ENCODE data around the gene RALGDS. TPM values are rescaled to one million over a fixed set of nuclear protein-coding genes. Genes with fewer than 3 reads are reported as not detected.
"Not testable (repeated sequence)": the region's sequence is repeated elsewhere in the genome, so short reads cannot be mapped to it uniquely, and the experiment has no call there.

RALGDS gene
- total RNA-seq, 4 donors from 2014 or later: 14.1 to 67.9 (median 30.3) TPM

GRCh38 chr9:133075925-133076630 is 45.0 kb downstream of the RALGDS start:
- Histone ChIP-seq H3K27ac (no peak overlapping the region), H3K4me3 (no peak overlapping the region), H3K27me3 (no peaks in the 10 kb centered on the region), H3K4me1 (no peaks in the 10 kb centered on the region), H3K36me3 (no peaks in the 10 kb centered on the region), H3K9me3 (no peaks in the 10 kb centered on the region)
- intact Hi-C loops (cut with DNase I; ENCODE audit: low total_unique reads): no loop called here
- DNase-seq: no peak
- TF ChIP-seq POLR2A (IDR thresholded peaks at IDR 0.05) (no peak), CTCF (IDR thresholded peaks at IDR 0.05) (no peak)

GRCh38 chr9:133074111-133074651 is 46.9 kb downstream of the RALGDS start:
- no peaks in the 10 kb centered on the region for H3K36me3 ChIP-seq

GRCh38 chr9:133073086-133074014 is 47.7 kb downstream of the RALGDS start:
- no peaks in the 10 kb centered on the region for H3K36me3 ChIP-seq
- no peak overlapping the region for H3K27ac ChIP-seq
- no peaks in the 10 kb centered on the region for H3K4me1 ChIP-seq
- DNase-seq: no peak
- TF ChIP-seq CTCF (IDR thresholded peaks at IDR 0.05) (no peak), POLR2A (IDR thresholded peaks at IDR 0.05) (no peak)
- no peak overlapping the region for H3K4me3 ChIP-seq
- no peaks in the 10 kb centered on the region for H3K27me3 ChIP-seq
- intact Hi-C loops (cut with DNase I; ENCODE audit: low total_unique reads): no loop called here
- H3K9me3 ChIP-seq: no peaks in the 10 kb centered on the region

More at GRCh38 chr9:133074111-133074651, 46.9 kb downstream of the RALGDS start:
- no peaks in the 10 kb centered on the region for H3K4me1 ChIP-seq
- TF ChIP-seq POLR2A (IDR thresholded peaks at IDR 0.05) (no peak), CTCF (IDR thresholded peaks at IDR 0.05) (no peak)
- intact Hi-C loops (cut with DNase I; ENCODE audit: low total_unique reads): no loop called here
- H3K9me3 ChIP-seq: no peaks in the 10 kb centered on the region
- no peak overlapping the region for H3K4me3 ChIP-seq
- H3K27ac ChIP-seq: no peak overlapping the region
- H3K27me3 ChIP-seq: no peaks in the 10 kb centered on the region
- no peak for DNase-seq

- H3K4me1 ChIP-seq; intact Hi-C loops (cut with DNase I; ENCODE audit: low total_unique reads); H3K27ac ChIP-seq; H3K36me3 ChIP-seq; H3K4me3 ChIP-seq; H3K9me3 ChIP-seq; DNase-seq; H3K27me3 ChIP-seq: not testable (repeated sequence)
These were observed 48.8 kb downstream of the RALGDS start for GRCh38 chr9:133072210-133072609.

- no peaks in the 10 kb centered on the region for H3K9me3 ChIP-seq
- intact Hi-C loops (cut with DNase I; ENCODE audit: low total_unique reads): no loop called here
- DNase-seq: no peak
These were observed 49.4 kb downstream of the RALGDS start for GRCh38 chr9:133071484-133072150.

GRCh38 chr9:133070985-133071384 is 50.1 kb downstream of the RALGDS start:
- H3K4me1 ChIP-seq; DNase-seq; H3K36me3 ChIP-seq; H3K4me3 ChIP-seq; intact Hi-C loops (cut with DNase I; ENCODE audit: low total_unique reads); H3K27me3 ChIP-seq; H3K27ac ChIP-seq; H3K9me3 ChIP-seq: not testable (repeated sequence)

More at GRCh38 chr9:133071484-133072150, 49.4 kb downstream of the RALGDS start:
- Histone ChIP-seq H3K27me3 (no peaks in the 10 kb centered on the region), H3K4me1 (no peaks in the 10 kb centered on the region), H3K4me3 (no peak overlapping the region), H3K36me3 (no peaks in the 10 kb centered on the region), H3K27ac (no peak overlapping the region)
- TF ChIP-seq POLR2A (IDR thresholded peaks at IDR 0.05) (no peak), CTCF (IDR thresholded peaks at IDR 0.05) (no peak)

- H3K27ac ChIP-seq; H3K36me3 ChIP-seq; H3K4me1 ChIP-seq; intact Hi-C loops (cut with DNase I; ENCODE audit: low total_unique reads); H3K27me3 ChIP-seq; H3K4me3 ChIP-seq; DNase-seq; H3K9me3 ChIP-seq: not testable (repeated sequence)
These were observed 50.5 kb downstream of the RALGDS start for GRCh38 chr9:133070500-133070961.

- H3K27me3 ChIP-seq; H3K27ac ChIP-seq; H3K4me3 ChIP-seq; DNase-seq; H3K36me3 ChIP-seq; H3K4me1 ChIP-seq; H3K9me3 ChIP-seq; intact Hi-C loops (cut with DNase I; ENCODE audit: low total_unique reads): not testable (repeated sequence)
These were observed 52.6 kb downstream of the RALGDS start for GRCh38 chr9:133068431-133068830.
